ENCODE measurements around the gene AMER3.

The AMER3 gene

GRCh38 chr2:130785466-130786055 lies 30.2 kb downstream of the AMER3 start:
- DNase-seq (ENCODE audit: low read depth): no peak

- no peak for DNase-seq (ENCODE audit: low read depth)
Observed at GRCh38 chr2:130786076-130786475, 30.7 kb downstream of the AMER3 start.

- no peak for DNase-seq (ENCODE audit: low read depth)
Observed at GRCh38 chr2:130787841-130788240, 32.5 kb downstream of the AMER3 start.

- DNase-seq (ENCODE audit: low read depth): no peak
Observed at GRCh38 chr2:130790312-130790711, 35.0 kb downstream of the AMER3 start.

- no peak for DNase-seq (ENCODE audit: low read depth)
Observed at GRCh38 chr2:130790804-130791616, 35.7 kb downstream of the AMER3 start.

GRCh38 chr2:130791617-130791939 lies 36.2 kb downstream of the AMER3 start:
- no peak for DNase-seq (ENCODE audit: low read depth)

GRCh38 chr2:130795431-130795830 lies 40.1 kb downstream of the AMER3 start:
- no peak for DNase-seq (ENCODE audit: low read depth)

- no peak for DNase-seq (ENCODE audit: low read depth)
Observed at GRCh38 chr2:130796290-130796689, 41.0 kb downstream of the AMER3 start.

- peak; percentile 30 for DNase-seq (ENCODE audit: low read depth)
Observed at GRCh38 chr2:130797493-130798435, 42.4 kb downstream of the AMER3 start.

GRCh38 chr2:130798472-130799218 lies 43.3 kb downstream of the AMER3 start:
- DNase-seq (ENCODE audit: low read depth): no peak

GRCh38 chr2:130799295-130799694 lies 44.0 kb downstream of the AMER3 start:
- DNase-seq (ENCODE audit: low read depth): no peak

GRCh38 chr2:130805613-130806012 lies 50.3 kb downstream of the AMER3 start:
- no peak for DNase-seq (ENCODE audit: low read depth)

- DNase-seq (ENCODE audit: low read depth): no peak
Observed at GRCh38 chr2:130806370-130806769, 51.0 kb downstream of the AMER3 start.

GRCh38 chr2:130807659-130808385 lies 52.5 kb downstream of the AMER3 start:
- DNase-seq (ENCODE audit: low read depth): no peak

- DNase-seq (ENCODE audit: low read depth): no peak
Observed at GRCh38 chr2:130808482-130809268, 53.3 kb downstream of the AMER3 start.

GRCh38 chr2:130810490-130810889 lies 55.1 kb downstream of the AMER3 start:
- no peak for DNase-seq (ENCODE audit: low read depth)

- DNase-seq (ENCODE audit: low read depth): no peak
Observed at GRCh38 chr2:130813722-130814121, 58.4 kb downstream of the AMER3 start.

GRCh38 chr2:130814931-130815680 lies 59.8 kb downstream of the AMER3 start:
- no peak for DNase-seq (ENCODE audit: low read depth)
